C4-2B (cell line): Measurements from ENCODE around the gene RBMS1.

ENCODE experiments used
- CTCF ChIP-seq: fragments of 450-650 bp; conservative IDR thresholded peaks from 2 replicates; pipeline ENCODE4 v1.5.1; 2017; ENCODE audit warnings: mild to moderate bottlenecking
- ZFX ChIP-seq: fragments of 450-650 bp; IDR thresholded peaks from 2 replicates; pipeline ENCODE4 v1.6.1; 2017

- TF ChIP-seq CTCF (no peak), ZFX (no peak)
Measured at GRCh38 chr2:160467086-160467485, 26.5 kb downstream of the RBMS1 start.
